Epithelial cell of proximal tubule (primary cell): ENCODE results near the gene SMARCD2. TPM values are rescaled to one million over a fixed set of nuclear protein-coding genes. Genes with fewer than 3 reads are reported as not detected.
A peak's percentile ranks its signal among the peaks of the same experiment; 100 is the strongest.
"Not testable (repeated sequence)": the region's sequence is repeated elsewhere in the genome, so short reads cannot be mapped to it uniquely, and the experiment has no call there.

Experiments
- DNase-seq: peaks from one replicate; pipeline ENCODE4 v3.0.0-alpha.2; 2011; ENCODE audit warnings: low read depth
- H3K4me3 ChIP-seq: 2 replicates; pipeline ENCODE4 v1.5.1; 2011; ENCODE audit warnings: low read depth, mild to moderate bottlenecking, low read length
- CTCF ChIP-seq: conservative IDR thresholded peaks from 2 replicates; pipeline ENCODE4 v1.5.1; 2012; ENCODE audit warnings: low read depth, mild to moderate bottlenecking, low read length
- total RNA-seq: library from RNA; depleted of rRNA; stranded (reverse); fragments of >200 nt; gene quantifications from 2 replicates; pipeline ENCODE4 v1.2.3, GENCODE V29; 2015

Gene SMARCD2
- total RNA-seq, 1 donor from 2014 or later = 135 TPM

GRCh38 chr17:63870292-63870665 is 27.8 kb upstream of the SMARCD2 start:
- not testable (repeated sequence) for DNase-seq, H3K4me3 ChIP-seq

GRCh38 chr17:63869491-63870291 is 27.2 kb upstream of the SMARCD2 start:
- DNase-seq, H3K4me3 ChIP-seq: not testable (repeated sequence)

GRCh38 chr17:63866625-63867024 is 24.1 kb upstream of the SMARCD2 start:
- H3K4me3 ChIP-seq, DNase-seq: not testable (repeated sequence)
- peak; percentile 25 for TF ChIP-seq CTCF

- H3K4me3 ChIP-seq = no peak overlapping the region
- no peak for TF ChIP-seq CTCF
- DNase-seq = no peak
Observed at GRCh38 chr17:63859257-63859656, 16.8 kb upstream of the SMARCD2 start.

GRCh38 chr17:63856425-63856824 is 13.9 kb upstream of the SMARCD2 start:
- H3K4me3 ChIP-seq, DNase-seq: not testable (repeated sequence)

- DNase-seq = no peak
- no peak overlapping the region for H3K4me3 ChIP-seq
- no peak for TF ChIP-seq CTCF
Observed at GRCh38 chr17:63855185-63855584, 12.7 kb upstream of the SMARCD2 start.

GRCh38 chr17:63854709-63855108 is 12.2 kb upstream of the SMARCD2 start:
- no peak for TF ChIP-seq CTCF
- no peak for DNase-seq
- H3K4me3 ChIP-seq = no peak overlapping the region

GRCh38 chr17:63853260-63853659 is 10.8 kb upstream of the SMARCD2 start:
- TF ChIP-seq CTCF = no peak
- H3K4me3 ChIP-seq = no peak overlapping the region
- no peak for DNase-seq
